Prostate gland (tissue), 2 donors: ENCODE data around the gene LMNB1.
"Not testable (repeated sequence)": the region's sequence is repeated elsewhere in the genome, so short reads cannot be mapped to it uniquely, and the experiment has no call there.

Source experiments
- POLR2A ChIP-seq: fragments of 450-650 bp; IDR thresholded peaks from one replicate; pipeline ENCODE4 v1.6.1; 2016; ENCODE audit warnings: antibody characterized with exemption, mild to moderate bottlenecking
- TF ChIP-seq, protein P1 (sequence below), 4 experiments: fragments of 200-600 bp in 2 of 4; fragments of 450-650 bp in 2 of 4; sonication (generic) in 2 of 4; IDR thresholded peaks; 1 replicate in 3 of 4; 2 replicates in 1 of 4; pipeline ENCODE4 v1.5.1; 2016 to 2019; ENCODE audit warnings: antibody characterized with exemption in 4 of 4, mild to moderate bottlenecking in 2 of 4, moderate library complexity in 2 of 4

DNA sequence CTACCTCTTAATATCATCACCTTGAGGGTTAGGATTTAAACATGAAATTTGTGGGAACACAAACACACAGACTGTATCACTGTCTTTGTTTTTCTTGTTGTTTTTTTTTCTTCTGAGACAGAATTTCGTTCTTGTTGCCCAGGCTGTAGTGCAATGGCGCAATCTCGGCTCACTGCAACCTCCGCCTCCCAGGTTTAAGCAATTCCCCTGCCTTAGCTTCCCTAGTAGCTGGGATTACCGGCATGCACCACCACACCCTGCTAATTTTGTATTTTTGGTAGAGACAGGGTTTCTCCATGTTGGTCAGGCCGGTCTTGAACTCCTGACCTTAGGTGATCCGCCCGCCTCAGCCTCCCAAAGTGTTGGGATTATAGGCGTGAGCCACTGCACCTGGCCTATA is 36.9 kb downstream of the LMNB1 start:
- not testable (repeated sequence) for TF ChIP-seq POLR2A
- TF ChIP-seq, protein P1, sequence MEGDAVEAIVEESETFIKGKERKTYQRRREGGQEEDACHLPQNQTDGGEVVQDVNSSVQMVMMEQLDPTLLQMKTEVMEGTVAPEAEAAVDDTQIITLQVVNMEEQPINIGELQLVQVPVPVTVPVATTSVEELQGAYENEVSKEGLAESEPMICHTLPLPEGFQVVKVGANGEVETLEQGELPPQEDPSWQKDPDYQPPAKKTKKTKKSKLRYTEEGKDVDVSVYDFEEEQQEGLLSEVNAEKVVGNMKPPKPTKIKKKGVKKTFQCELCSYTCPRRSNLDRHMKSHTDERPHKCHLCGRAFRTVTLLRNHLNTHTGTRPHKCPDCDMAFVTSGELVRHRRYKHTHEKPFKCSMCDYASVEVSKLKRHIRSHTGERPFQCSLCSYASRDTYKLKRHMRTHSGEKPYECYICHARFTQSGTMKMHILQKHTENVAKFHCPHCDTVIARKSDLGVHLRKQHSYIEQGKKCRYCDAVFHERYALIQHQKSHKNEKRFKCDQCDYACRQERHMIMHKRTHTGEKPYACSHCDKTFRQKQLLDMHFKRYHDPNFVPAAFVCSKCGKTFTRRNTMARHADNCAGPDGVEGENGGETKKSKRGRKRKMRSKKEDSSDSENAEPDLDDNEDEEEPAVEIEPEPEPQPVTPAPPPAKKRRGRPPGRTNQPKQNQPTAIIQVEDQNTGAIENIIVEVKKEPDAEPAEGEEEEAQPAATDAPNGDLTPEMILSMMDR (IDR thresholded peaks at IDR 0.05): not testable (repeated sequence)
